Measurements from ENCODE around the gene TEX53. TPM values are rescaled to one million over a fixed set of nuclear protein-coding genes. Genes with fewer than 3 reads are reported as not detected.

TEX53 gene
- total RNA-seq, 2 experiments from 2014 or later, result not detected

DNA sequence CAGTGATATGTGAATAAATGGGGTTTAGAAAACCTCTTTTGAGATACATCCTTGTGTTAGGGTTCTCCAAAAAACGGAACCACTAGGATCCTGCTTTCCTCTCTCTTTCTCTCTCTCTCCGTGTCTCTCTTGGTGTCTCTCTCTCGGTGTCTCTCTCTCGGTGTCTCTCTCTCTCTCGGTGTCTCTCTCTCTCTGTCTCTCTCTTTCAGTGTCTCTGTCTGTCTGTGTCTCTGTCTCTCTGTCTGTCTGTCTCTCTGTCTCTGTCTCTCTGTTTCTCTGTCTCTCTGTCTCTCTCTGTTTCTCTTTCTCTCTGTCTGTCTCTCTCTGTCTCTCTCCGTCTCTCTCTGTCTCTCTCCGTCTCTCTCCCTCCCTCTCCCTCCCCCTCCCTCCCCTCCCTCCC lies 32.2 kb upstream of the TEX53 start:
- H3K9me3 Mint-ChIP-seq (ENCODE audit: low read depth), result peaks cover 8% of the 10 kb centered on the region
- peaks cover 18% of the 10 kb centered on the region for H3K27me3 Mint-ChIP-seq
- peak overlapping the region; percentile 90 for H3K27ac Mint-ChIP-seq
- H3K36me3 Mint-ChIP-seq, result peaks cover 44% of the 10 kb centered on the region
- peaks cover 90% of the 10 kb centered on the region for H3K4me1 Mint-ChIP-seq
- no peak overlapping the region for H3K4me3 Mint-ChIP-seq
- ATAC-seq (no peak), DNase-seq (no peak)
- CTCF ChIA-PET, result interaction anchor here (0.6 to 2.9 kb wide), 12 partner anchors 8 to 325 kb away, joined by 3 to 23 read pairs (median 4); partner anchors contain the start of gene TEX48

- Mint-ChIP-seq H3K9me3 (ENCODE audit: low read depth) (peaks cover 8% of the 10 kb centered on the region), H3K27me3 (peaks cover 11% of the 10 kb centered on the region), H3K27ac (peak overlapping the region; percentile 90), H3K4me1 (peaks cover 88% of the 10 kb centered on the region), H3K36me3 (peaks cover 49% of the 10 kb centered on the region), H3K4me3 (no peak overlapping the region)
- ATAC-seq, result no peak
- CTCF ChIA-PET, result interaction anchor here (0.9 to 2.9 kb wide), 11 partner anchors 7 to 325 kb away, joined by 3 to 23 read pairs (median 5); partner anchors contain the start of gene TEX48
- no peak for DNase-seq
Observed at GRCh38 chr9:114688909-114689610, 31.5 kb upstream of the TEX53 start.

GRCh38 chr9:114688379-114688778 lies 30.8 kb upstream of the TEX53 start:
- DNase-seq (no peak), ATAC-seq (no peak)
- Mint-ChIP-seq H3K4me1 (peaks cover 86% of the 10 kb centered on the region), H3K4me3 (no peak overlapping the region), H3K9me3 (ENCODE audit: low read depth) (peaks cover 8% of the 10 kb centered on the region), H3K27ac (peak overlapping the region; percentile 26), H3K27me3 (peaks cover 4% of the 10 kb centered on the region), H3K36me3 (peaks cover 50% of the 10 kb centered on the region)
- CTCF ChIA-PET, result interaction anchor here (1.0 to 2.5 kb wide), 6 partner anchors 17 to 219 kb away, joined by 4 to 9 read pairs (median 6); no protein-coding TSS in a partner anchor

- CTCF ChIA-PET, result interaction anchor here (0.9 to 2.2 kb wide), 2 partner anchors 212 to 219 kb away, joined by 4 to 5 read pairs; no protein-coding TSS in a partner anchor
- Mint-ChIP-seq H3K27ac (peak overlapping the region; percentile 70), H3K27me3 (no peaks in the 10 kb centered on the region), H3K36me3 (peaks cover 48% of the 10 kb centered on the region), H3K4me3 (no peak overlapping the region), H3K4me1 (peaks cover 81% of the 10 kb centered on the region), H3K9me3 (ENCODE audit: low read depth) (peaks cover 8% of the 10 kb centered on the region)
- no peak for DNase-seq
- ATAC-seq, result no peak
Observed at GRCh38 chr9:114687034-114687433, 29.4 kb upstream of the TEX53 start.

DNA sequence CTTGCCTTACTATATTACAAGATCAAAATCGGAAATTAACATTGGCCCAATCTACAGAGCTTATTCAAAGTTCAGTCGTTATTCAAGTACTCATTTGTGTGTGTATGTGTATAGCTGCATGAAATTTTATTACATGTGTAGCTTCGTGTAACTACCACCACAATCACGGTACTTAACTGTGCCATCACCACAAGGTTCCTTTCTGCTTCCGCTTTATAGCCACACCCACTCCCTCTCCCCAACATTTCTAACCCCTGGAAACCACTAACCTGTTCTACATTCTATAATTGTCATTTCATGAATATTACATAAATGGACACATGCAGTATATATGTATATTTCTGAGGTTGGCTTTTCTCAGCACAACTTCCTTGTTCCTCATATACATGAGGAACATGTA lies 28.3 kb upstream of the TEX53 start:
- DNase-seq, result peak; percentile 59
- no peaks in the 10 kb centered on the region for H3K27me3 Mint-ChIP-seq
- peaks cover 48% of the 10 kb centered on the region for H3K36me3 Mint-ChIP-seq
- peak overlapping the region; percentile 77 for H3K27ac Mint-ChIP-seq
- H3K9me3 Mint-ChIP-seq (ENCODE audit: low read depth), result peaks cover 8% of the 10 kb centered on the region
- CTCF ChIA-PET, result interaction anchor here (1.4 to 2.4 kb wide), 8 partner anchors 20 to 329 kb away, joined by 4 to 15 read pairs (median 6); no protein-coding TSS in a partner anchor
- peaks cover 79% of the 10 kb centered on the region for H3K4me1 Mint-ChIP-seq
- ATAC-seq, result no peak
- no peak overlapping the region for H3K4me3 Mint-ChIP-seq

DNA sequence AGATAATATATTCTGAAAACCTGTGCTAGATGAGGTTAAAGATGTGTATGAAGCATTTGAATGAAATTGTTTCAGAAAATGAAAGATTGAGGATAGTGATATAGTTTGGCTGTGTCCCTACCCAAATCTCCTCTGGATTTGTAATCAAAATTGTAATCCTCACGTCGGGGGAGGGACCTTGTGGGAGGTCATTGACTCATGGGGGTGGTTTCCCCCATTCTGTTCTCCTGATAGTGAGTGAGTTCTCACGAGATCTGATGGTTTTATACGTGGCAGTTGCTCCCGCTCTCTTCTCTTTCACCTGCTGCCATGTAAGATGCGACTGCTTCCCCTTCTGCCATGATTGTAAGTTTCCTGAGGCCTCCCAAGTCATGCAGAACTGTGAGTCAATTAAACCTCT lies 26.4 kb upstream of the TEX53 start:
- H3K27ac Mint-ChIP-seq, result no peak overlapping the region
- CTCF ChIA-PET, result interaction anchor here (0.8 to 7.6 kb wide), 8 partner anchors 10 to 327 kb away, joined by 3 to 186 read pairs (median 36); partner anchors contain the start of gene TNFSF8
- no peak for DNase-seq
- H3K9me3 Mint-ChIP-seq (ENCODE audit: low read depth), result peaks cover 8% of the 10 kb centered on the region
- no peak for ATAC-seq
- peaks cover 6% of the 10 kb centered on the region for H3K27me3 Mint-ChIP-seq
- H3K4me1 Mint-ChIP-seq, result peaks cover 71% of the 10 kb centered on the region
- H3K36me3 Mint-ChIP-seq, result peaks cover 36% of the 10 kb centered on the region
- no peak overlapping the region for H3K4me3 Mint-ChIP-seq

DNA sequence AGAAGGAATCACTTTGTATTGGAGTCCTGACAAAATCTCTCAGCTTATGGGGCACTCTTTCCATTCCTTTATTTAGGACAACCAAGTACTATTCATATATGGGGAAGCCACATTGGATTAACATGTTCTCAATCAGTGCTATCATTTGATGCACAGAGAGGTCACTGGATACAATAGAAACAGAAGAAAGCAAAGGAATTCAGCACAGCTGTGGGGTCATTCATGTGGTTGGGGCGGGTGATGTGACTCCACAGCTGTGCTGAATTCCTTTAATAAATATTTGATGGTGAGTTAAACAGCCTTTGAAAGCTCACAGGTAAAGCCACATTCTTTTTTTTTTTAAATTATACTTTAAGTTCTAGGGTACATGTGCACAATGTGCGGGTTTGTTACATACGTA lies 25.2 kb upstream of the TEX53 start:
- H3K9me3 Mint-ChIP-seq (ENCODE audit: low read depth), result peaks cover 4% of the 10 kb centered on the region
- peaks cover 65% of the 10 kb centered on the region for H3K4me1 Mint-ChIP-seq
- H3K27me3 Mint-ChIP-seq, result peaks cover 15% of the 10 kb centered on the region
- CTCF ChIA-PET, result interaction anchor here (0.7 to 7.6 kb wide), 23 partner anchors 8 to 337 kb away, joined by 3 to 186 read pairs (median 15); partner anchors contain the start of gene TNFSF8
- no peak overlapping the region for H3K27ac Mint-ChIP-seq
- ATAC-seq (no peak), DNase-seq (no peak)
- no peak overlapping the region for H3K4me3 Mint-ChIP-seq
- H3K36me3 Mint-ChIP-seq, result peaks cover 24% of the 10 kb centered on the region

DNA sequence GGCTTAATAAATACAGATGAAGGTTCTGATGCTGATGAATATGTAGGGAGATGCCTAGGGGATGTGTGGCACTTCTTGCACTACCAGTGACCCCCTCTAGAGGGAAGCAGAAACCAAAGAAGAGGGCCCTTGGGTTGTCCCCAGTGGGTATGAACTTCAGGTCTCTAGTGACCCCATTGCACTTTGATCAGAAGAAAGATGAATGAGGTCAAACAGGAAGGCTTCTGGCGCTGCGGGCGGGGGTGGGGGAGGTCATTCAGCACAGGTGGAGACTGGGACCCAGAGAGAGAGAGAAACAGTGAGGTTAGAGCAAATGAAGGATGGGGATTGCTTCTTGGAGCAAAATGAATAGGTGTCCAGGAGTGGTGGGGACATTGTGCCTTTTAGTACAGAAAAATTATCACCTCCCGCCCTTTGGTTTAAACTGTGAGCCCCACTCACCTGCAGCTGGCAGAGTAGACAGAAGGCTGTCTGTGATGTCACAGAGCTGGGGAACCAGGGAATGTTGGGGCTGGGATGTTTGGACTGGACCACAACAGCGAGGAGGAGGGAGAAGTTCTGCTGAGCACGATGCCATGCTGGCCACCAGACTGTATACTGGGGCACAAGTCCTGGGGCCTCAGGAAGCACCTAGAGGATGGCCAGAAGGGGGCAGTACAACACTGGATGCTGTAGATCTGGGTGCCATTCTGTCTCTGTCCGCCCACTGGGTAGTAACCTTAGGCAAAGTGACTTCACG lies 24.2 kb upstream of the TEX53 start, which contains the start of gene TEX48:
Gene TEX48, minus strand, starts transcription at position 599 of the 739 bp plus-strand sequence. CDS start 10,469 bp downstream, outside the sequence.
- peak within 1 kb of the TSS; percentile 56 for H3K4me3 Mint-ChIP-seq
- H3K9me3 Mint-ChIP-seq (ENCODE audit: low read depth), result peaks cover under 1% of the 10 kb centered on the region
- peaks cover 20% of the 10 kb centered on the region for H3K27me3 Mint-ChIP-seq
- peak within 1 kb of the TSS; percentile 94 for H3K27ac Mint-ChIP-seq
- peaks cover 16% of the 10 kb centered on the region for H3K36me3 Mint-ChIP-seq
- H3K4me1 Mint-ChIP-seq, result peaks cover 60% of the 10 kb centered on the region
- CTCF ChIA-PET, result interaction anchor here (0.6 to 7.6 kb wide), 54 partner anchors 9 to 842 kb away, joined by 3 to 186 read pairs (median 4); partner anchors contain the start of gene TNFSF8
- DNase-seq (peak; percentile 93), ATAC-seq (peak; percentile 95)

GRCh38 chr9:114680259-114681001 lies 22.8 kb upstream of the TEX53 start:
- DNase-seq (no peak), ATAC-seq (no peak)
- H3K36me3 Mint-ChIP-seq, result peaks cover 8% of the 10 kb centered on the region
- H3K27me3 Mint-ChIP-seq, result peaks cover 20% of the 10 kb centered on the region
- H3K4me3 Mint-ChIP-seq, result no peak overlapping the region
- H3K9me3 Mint-ChIP-seq (ENCODE audit: low read depth), result no peaks in the 10 kb centered on the region
- peaks cover 49% of the 10 kb centered on the region for H3K4me1 Mint-ChIP-seq
- no peak overlapping the region for H3K27ac Mint-ChIP-seq
- CTCF ChIA-PET, result interaction anchor here (0.7 to 7.6 kb wide), 51 partner anchors 8 to 843 kb away, joined by 3 to 186 read pairs (median 4); partner anchors contain the start of gene TNFSF8

GRCh38 chr9:114678795-114679194 lies 21.2 kb upstream of the TEX53 start:
- no peak overlapping the region for H3K4me3 Mint-ChIP-seq
- peaks cover 20% of the 10 kb centered on the region for H3K27me3 Mint-ChIP-seq
- CTCF ChIA-PET, result interaction anchor here (0.7 to 7.6 kb wide), 5 partner anchors 58 to 333 kb away, joined by 3 to 186 read pairs (median 152); no protein-coding TSS in a partner anchor
- no peaks in the 10 kb centered on the region for H3K9me3 Mint-ChIP-seq (ENCODE audit: low read depth)
- peaks cover 4% of the 10 kb centered on the region for H3K36me3 Mint-ChIP-seq
- ATAC-seq (no peak), DNase-seq (no peak)
- H3K4me1 Mint-ChIP-seq, result peaks cover 52% of the 10 kb centered on the region
- no peak overlapping the region for H3K27ac Mint-ChIP-seq

DNA sequence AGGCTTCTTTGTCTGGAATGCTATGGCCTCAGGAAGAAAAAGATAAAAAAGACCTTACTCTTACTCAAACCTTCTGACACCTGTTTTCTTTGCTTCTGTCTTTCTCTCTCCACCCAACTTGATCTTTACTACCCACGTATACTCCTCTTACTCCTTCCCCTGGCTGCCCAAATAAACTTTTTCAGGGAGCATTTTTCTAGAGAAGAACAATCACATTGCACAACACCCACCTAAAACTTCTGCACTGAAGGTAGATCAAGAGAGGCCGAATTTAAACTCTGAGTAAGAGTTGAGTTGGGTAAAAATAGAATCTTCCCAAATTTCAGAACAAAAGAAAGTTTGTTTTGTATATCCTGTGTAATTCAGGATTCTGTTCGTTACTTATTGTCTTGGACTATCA lies 20.5 kb upstream of the TEX53 start:
- DNase-seq (no peak), ATAC-seq (no peak)
- peaks cover 47% of the 10 kb centered on the region for H3K4me1 Mint-ChIP-seq
- CTCF ChIA-PET, result interaction anchor here (1.0 to 7.6 kb wide), 4 partner anchors 25 to 333 kb away, joined by 3 to 186 read pairs (median 8); no protein-coding TSS in a partner anchor
- H3K9me3 Mint-ChIP-seq (ENCODE audit: low read depth), result no peaks in the 10 kb centered on the region
- H3K27me3 Mint-ChIP-seq, result peaks cover 20% of the 10 kb centered on the region
- no peak overlapping the region for H3K4me3 Mint-ChIP-seq
- peaks cover 4% of the 10 kb centered on the region for H3K36me3 Mint-ChIP-seq
- H3K27ac Mint-ChIP-seq, result no peak overlapping the region

DNA sequence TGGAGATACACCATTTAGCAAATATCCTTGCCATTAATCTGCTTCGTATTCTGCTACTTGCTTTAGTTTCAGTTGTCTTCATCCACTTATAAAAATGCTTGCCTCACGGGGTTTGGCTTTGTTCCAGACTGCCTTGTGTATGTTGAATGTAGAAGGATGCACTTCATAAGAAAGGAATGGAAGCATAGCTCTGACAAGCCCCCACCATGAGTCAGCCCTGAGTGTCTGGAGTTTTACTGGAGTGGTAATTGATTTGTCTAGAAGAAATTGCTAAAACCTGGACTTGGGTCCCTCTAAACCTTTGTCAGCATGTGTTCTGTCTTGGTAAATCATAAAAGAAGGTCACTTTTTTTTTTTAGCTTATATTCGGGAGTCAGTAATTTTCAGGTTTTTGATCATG lies 19.8 kb upstream of the TEX53 start:
- H3K9me3 Mint-ChIP-seq (ENCODE audit: low read depth), result peaks cover 3% of the 10 kb centered on the region
- peaks cover 42% of the 10 kb centered on the region for H3K4me1 Mint-ChIP-seq

More for the DNA sequence above, 19.8 kb upstream of the TEX53 start:
- Mint-ChIP-seq H3K27me3 (peaks cover 20% of the 10 kb centered on the region), H3K4me3 (no peak overlapping the region), H3K36me3 (peaks cover 6% of the 10 kb centered on the region), H3K27ac (no peak overlapping the region)
- DNase-seq, result no peak
- ATAC-seq, result no peak
- CTCF ChIA-PET, result interaction anchor here (0.8 to 7.6 kb wide), 6 partner anchors 23 to 334 kb away, joined by 3 to 186 read pairs (median 4); no protein-coding TSS in a partner anchor
